MM.1S (cell line): Measurements from ENCODE around the gene MAPK10.

Experiments
- DNase-seq: peaks from one replicate; pipeline ENCODE4 v3.0.0-alpha.2; 2015
- H2AFZ ChIP-seq: fragments of 300-600 bp; sonication (generic); 2 replicates; pipeline ENCODE4 v1.6.0; 2016; ENCODE audit warnings: antibody characterized with exemption, low read length
- H3F3A ChIP-seq: fragments of 300-600 bp; sonication (generic); 2 replicates; pipeline ENCODE4 v1.6.1; 2016; ENCODE audit warnings: mild to moderate bottlenecking, antibody characterized with exemption, low read length, moderate library complexity, mixed read lengths; ENCODE audit not compliant: insufficient read depth
- H3K27ac ChIP-seq: fragments of 300-600 bp; sonication (generic); 2 replicates; pipeline ENCODE4 v1.5.1; 2016; ENCODE audit warnings: mild to moderate bottlenecking, low read length
- H3K27me3 ChIP-seq: fragments of 300-600 bp; sonication (generic); replicated peaks from 2 replicates; pipeline ENCODE4 v1.6.0; 2016; ENCODE audit warnings: low read length; ENCODE audit not compliant: insufficient read depth
- H3K36me3 ChIP-seq: fragments of 300-600 bp; sonication (generic); replicated peaks from 2 replicates; pipeline ENCODE4 v1.6.1; 2016; ENCODE audit warnings: mild to moderate bottlenecking, low read length, mixed read lengths; ENCODE audit not compliant: insufficient read depth
- H3K4me1 ChIP-seq: fragments of 300-600 bp; sonication (generic); 2 replicates; pipeline ENCODE4 v1.6.1; 2016; ENCODE audit warnings: low read length, mixed read lengths
- H3K4me2 ChIP-seq: fragments of 300-600 bp; sonication (generic); 2 replicates; pipeline ENCODE4 v1.6.0; 2016; ENCODE audit warnings: low read depth, low read length
- H3K4me3 ChIP-seq: fragments of 300-600 bp; sonication (generic); 2 replicates; pipeline ENCODE4 v1.5.1; 2016; ENCODE audit warnings: low read length, mixed read lengths
- H3K79me2 ChIP-seq: fragments of 300-600 bp; sonication (generic); 2 replicates; pipeline ENCODE4 v1.6.1; 2016; ENCODE audit warnings: mixed run types, low read length, mixed read lengths
- H3K9ac ChIP-seq: fragments of 300-600 bp; sonication (generic); 2 replicates; pipeline ENCODE4 v1.6.1; 2016; ENCODE audit warnings: low read length, mixed read lengths
- H3K9me2 ChIP-seq: fragments of 300-600 bp; sonication (generic); replicated peaks from 2 replicates; pipeline ENCODE4 v1.6.1; 2016; ENCODE audit warnings: mild to moderate bottlenecking, low read length, mixed read lengths; ENCODE audit not compliant: insufficient read depth
- H3K9me3 ChIP-seq: fragments of 300-600 bp; sonication (generic); replicated peaks from 2 replicates; pipeline ENCODE4 v1.6.1; 2016; ENCODE audit warnings: mild to moderate bottlenecking, low read length, mixed read lengths; ENCODE audit not compliant: insufficient read depth
- H4K20me1 ChIP-seq: fragments of 300-600 bp; sonication (generic); 2 replicates; pipeline ENCODE4 v1.6.1; 2016; ENCODE audit warnings: mild to moderate bottlenecking, low read length, moderate library complexity, mixed read lengths; ENCODE audit not compliant: insufficient read depth
- EZH2 ChIP-seq: fragments of 300-600 bp; sonication (generic); optimal IDR thresholded peaks from 2 replicates; pipeline ENCODE3; 2017; ENCODE audit warnings: low read depth, mild to moderate bottlenecking, antibody characterized with exemption, low read length, mixed read lengths
- EZH2phosphoT487 ChIP-seq: fragments of 300-600 bp; sonication (generic); IDR thresholded peaks from 2 replicates; pipeline ENCODE4 v1.6.1; 2018; ENCODE audit warnings: antibody characterized with exemption, low read length
- TF ChIP-seq, protein P1 (sequence below): fragments of 300-600 bp; sonication (generic); IDR thresholded peaks from 2 replicates; pipeline ENCODE4 v1.5.1; 2016; ENCODE audit warnings: antibody characterized with exemption, low read length, mixed read lengths

MAPK10 gene

DNA sequence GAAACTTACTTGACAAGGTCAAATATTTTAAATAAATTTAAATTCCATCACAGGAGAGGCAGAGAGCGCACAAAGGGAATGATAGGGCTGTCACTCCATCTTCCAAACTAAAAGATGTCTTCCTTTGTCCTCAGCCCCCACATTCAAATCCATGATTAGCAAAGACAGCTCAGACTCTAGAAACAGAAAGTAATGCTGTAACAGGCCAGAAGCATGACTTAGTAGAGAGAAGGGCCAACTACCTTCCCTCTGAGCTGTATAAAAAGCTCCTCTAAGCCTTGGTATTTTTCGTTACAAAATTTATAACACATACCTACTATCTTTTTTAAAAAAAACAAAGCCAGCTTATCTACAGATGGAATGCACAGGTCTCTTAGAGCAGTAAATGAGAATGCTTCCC lies 207.4 kb downstream of the MAPK10 start:
- no peak overlapping the region for H2AFZ ChIP-seq
- TF ChIP-seq, protein P1, sequence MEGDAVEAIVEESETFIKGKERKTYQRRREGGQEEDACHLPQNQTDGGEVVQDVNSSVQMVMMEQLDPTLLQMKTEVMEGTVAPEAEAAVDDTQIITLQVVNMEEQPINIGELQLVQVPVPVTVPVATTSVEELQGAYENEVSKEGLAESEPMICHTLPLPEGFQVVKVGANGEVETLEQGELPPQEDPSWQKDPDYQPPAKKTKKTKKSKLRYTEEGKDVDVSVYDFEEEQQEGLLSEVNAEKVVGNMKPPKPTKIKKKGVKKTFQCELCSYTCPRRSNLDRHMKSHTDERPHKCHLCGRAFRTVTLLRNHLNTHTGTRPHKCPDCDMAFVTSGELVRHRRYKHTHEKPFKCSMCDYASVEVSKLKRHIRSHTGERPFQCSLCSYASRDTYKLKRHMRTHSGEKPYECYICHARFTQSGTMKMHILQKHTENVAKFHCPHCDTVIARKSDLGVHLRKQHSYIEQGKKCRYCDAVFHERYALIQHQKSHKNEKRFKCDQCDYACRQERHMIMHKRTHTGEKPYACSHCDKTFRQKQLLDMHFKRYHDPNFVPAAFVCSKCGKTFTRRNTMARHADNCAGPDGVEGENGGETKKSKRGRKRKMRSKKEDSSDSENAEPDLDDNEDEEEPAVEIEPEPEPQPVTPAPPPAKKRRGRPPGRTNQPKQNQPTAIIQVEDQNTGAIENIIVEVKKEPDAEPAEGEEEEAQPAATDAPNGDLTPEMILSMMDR = no peak
- TF ChIP-seq EZH2 = no peak
- no peak for TF ChIP-seq EZH2phosphoT487
- H3K9ac ChIP-seq = no peak overlapping the region

DNA sequence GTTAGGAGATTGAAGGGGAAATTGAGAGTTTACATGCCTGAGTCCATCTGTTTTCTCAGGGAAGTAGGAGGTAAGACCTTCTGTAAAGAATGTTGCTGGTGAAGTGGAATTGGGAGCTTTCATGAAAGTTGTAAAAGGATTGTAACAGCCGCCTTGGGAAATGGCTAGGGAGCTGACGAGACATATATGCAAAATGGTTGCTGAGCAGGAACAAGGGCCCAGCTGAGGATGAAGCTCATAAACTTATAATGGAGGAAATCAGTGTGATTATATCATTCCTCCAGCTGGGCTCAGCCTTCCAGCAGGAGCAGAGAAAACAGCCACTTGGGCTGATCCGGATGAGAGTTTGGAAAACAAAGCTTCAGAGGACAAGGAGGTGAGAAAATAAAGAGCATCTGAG lies 208.7 kb downstream of the MAPK10 start:
- TF ChIP-seq EZH2 (no peak), EZH2phosphoT487 (no peak)
- TF ChIP-seq, protein P1 = no peak

More for the DNA sequence above, 207.4 kb downstream of the MAPK10 start:
- DNase-seq = no peak
- Histone ChIP-seq H3K4me1 (no peaks in the 10 kb centered on the region), H3K4me3 (no peak overlapping the region), H3K36me3 (no peaks in the 10 kb centered on the region), H3K9me2 (no peaks in the 10 kb centered on the region), H3F3A (no peaks in the 10 kb centered on the region), H3K79me2 (no peaks in the 10 kb centered on the region), H3K4me2 (no peak overlapping the region), H3K9me3 (no peaks in the 10 kb centered on the region), H4K20me1 (no peaks in the 10 kb centered on the region), H3K27me3 (no peaks in the 10 kb centered on the region), H3K27ac (no peak overlapping the region)

DNA sequence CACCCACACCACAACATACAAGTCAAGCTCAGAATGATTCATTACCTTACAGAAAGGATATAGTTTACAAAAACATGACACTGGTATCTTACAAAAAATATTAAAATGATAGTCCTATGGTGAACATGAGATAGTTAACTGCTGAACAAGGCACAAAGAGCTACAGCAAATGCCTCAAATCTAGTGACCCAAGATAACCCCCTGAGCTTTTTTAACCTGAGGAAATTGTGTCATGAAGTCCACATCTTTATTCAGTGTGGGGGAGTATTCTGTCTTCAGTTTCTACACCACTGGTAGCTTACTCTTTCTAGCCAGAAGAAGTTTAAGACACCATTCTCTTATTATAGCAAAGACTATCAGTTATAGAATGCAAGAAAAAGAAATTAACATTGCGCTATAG lies 218.7 kb downstream of the MAPK10 start:
- TF ChIP-seq, protein P1 = no peak
- TF ChIP-seq EZH2phosphoT487 = no peak
- no peak for TF ChIP-seq EZH2
- Histone ChIP-seq H3K9me3 (no peaks in the 10 kb centered on the region), H3K4me1 (no peaks in the 10 kb centered on the region), H2AFZ (no peak overlapping the region), H3K9me2 (no peaks in the 10 kb centered on the region), H3F3A (no peaks in the 10 kb centered on the region), H3K36me3 (no peaks in the 10 kb centered on the region), H3K27me3 (no peaks in the 10 kb centered on the region), H3K9ac (no peak overlapping the region), H4K20me1 (no peaks in the 10 kb centered on the region), H3K27ac (no peak overlapping the region), H3K4me3 (no peak overlapping the region), H3K79me2 (no peaks in the 10 kb centered on the region), H3K4me2 (no peak overlapping the region)
- DNase-seq = no peak

More for the DNA sequence above, 208.7 kb downstream of the MAPK10 start:
- Histone ChIP-seq H3K9me3 (no peaks in the 10 kb centered on the region), H4K20me1 (no peaks in the 10 kb centered on the region), H3K4me3 (no peak overlapping the region), H3K9me2 (no peaks in the 10 kb centered on the region), H3K9ac (no peak overlapping the region), H3F3A (no peaks in the 10 kb centered on the region), H3K27ac (no peak overlapping the region), H3K4me1 (no peaks in the 10 kb centered on the region), H3K4me2 (no peak overlapping the region), H3K79me2 (no peaks in the 10 kb centered on the region), H3K36me3 (no peaks in the 10 kb centered on the region), H3K27me3 (no peaks in the 10 kb centered on the region), H2AFZ (no peak overlapping the region)
- no peak for DNase-seq
